HCT116 (cell line): Measurements from ENCODE around the gene GNAI2. TPM values are rescaled to one million over a fixed set of nuclear protein-coding genes. Genes with fewer than 3 reads are reported as not detected.
A peak's percentile ranks its signal among the peaks of the same experiment; 100 is the strongest.

ENCODE experiments used
- ATAC-seq: fragments of 200-7000 bp; cut with Tn5 transposase; 2 replicates; pipeline ENCODE4 v1.9.1; 2020; ENCODE audit warnings: mild to moderate bottlenecking, moderate library complexity
- BruUV-seq: library from RNA; stranded (reverse); fragments of 400-500 nt; replicated peaks from 2 replicates; lab custom pipeline; 2021; lab: Mats Ljungman, UMichigan
- CTCF ChIA-PET: fragments of 300-600 bp; sonication (Branson Sonifier 250); formaldehyde crosslinking; loops from one replicate; lab custom pipeline; 2021; ENCODE audit warnings: antibody characterized with exemption; lab: Charles Lee
- POLR2A ChIA-PET: fragments of 300-600, 350-600 bp; sonication (Branson Sonifier 250); formaldehyde crosslinking; loops from one replicate; lab custom pipeline; 2021; ENCODE audit warnings: antibody characterized with exemption; lab: Charles Lee
- RAD21 ChIA-PET, 2 experiments: fragments of 300-600 bp; sonication (Branson Sonifier 250); formaldehyde crosslinking; loops; one replicate each; lab custom pipeline; 2023; ENCODE audit warnings: low total read pairs in 2 of 2; ENCODE audit not compliant: uncharacterized antibody in 2 of 2, unreplicated experiment in 2 of 2, low non-redundant PET in 1 of 2; lab: Charles Lee
- DNase-seq: peaks from one replicate; pipeline ENCODE4 v3.0.0-alpha.2; 2010; ENCODE audit warnings: low read depth, low spot score
- H2AFZ ChIP-seq: fragments of 200-600 bp; shearing (Covaris generic), sonication (generic); 2 replicates; pipeline ENCODE4 v1.6.1; 2017; ENCODE audit warnings: low read depth, mixed run types, mixed read lengths, antibody characterized with exemption, low read length; ENCODE audit not compliant: poor library complexity, severe bottlenecking
- H3K27ac ChIP-seq: 2 replicates; pipeline ENCODE4 v1.5.1; 2012; ENCODE audit warnings: low read depth, low read length
- H3K27me3 ChIP-seq: fragments of 200-600 bp; sonication (generic); 2 replicates; pipeline ENCODE4 v1.6.1; 2016; ENCODE audit warnings: mixed run types, low read length, mixed read lengths; ENCODE audit not compliant: insufficient read depth
- H3K36me3 ChIP-seq, 2 experiments: fragments of 200-500 bp in 1 of 2; fragments of 200-600 bp in 1 of 2; sonication (Bioruptor generic) in 1 of 2; sonication (generic) in 1 of 2; 2 replicates each; pipeline versions ENCODE4 v1.5.1 to v1.6.1; 2014 to 2016; ENCODE audit warnings: low read length in 2 of 2, inconsistent platforms in 1 of 2, mixed read lengths in 1 of 2, mixed run types in 1 of 2; ENCODE audit not compliant: insufficient read depth in 2 of 2, control insufficient read depth in 1 of 2
- H3K4me1 ChIP-seq, 2 experiments: fragments of 200-600 bp in 1 of 2; sonication (generic) in 1 of 2; 2 replicates each; pipeline versions ENCODE4 v1.5.1 to v1.6.1; 2012 to 2017; ENCODE audit warnings: low read length in 2 of 2, inconsistent platforms in 1 of 2, mild to moderate bottlenecking in 1 of 2, mixed read lengths in 1 of 2, mixed run types in 1 of 2, moderate library complexity in 1 of 2; ENCODE audit not compliant: insufficient read depth in 2 of 2, control insufficient read depth in 1 of 2
- H3K4me2 ChIP-seq: fragments of 200-600 bp; sonication (generic); 2 replicates; pipeline ENCODE4 v1.6.1; 2017; ENCODE audit warnings: mixed run types, low read length, mixed read lengths
- H3K4me3 ChIP-seq, 2 experiments: fragments of 200-600 bp in 1 of 2; sonication (generic) in 1 of 2; replicated peaks in 1 of 2; 2 replicates each; pipeline ENCODE4 v1.5.1; 2011 to 2016; ENCODE audit warnings: low read length in 2 of 2, control low read depth in 1 of 2, low read depth in 1 of 2, mild to moderate bottlenecking in 1 of 2, mixed read lengths in 1 of 2, mixed run types in 1 of 2
- H3K79me2 ChIP-seq: fragments of 200-600 bp; sonication (generic); 2 replicates; pipeline ENCODE4 v1.6.1; 2017; ENCODE audit warnings: mild to moderate bottlenecking, mixed run types, low read length, moderate library complexity, mixed read lengths; ENCODE audit not compliant: insufficient read depth
- H3K9ac ChIP-seq: fragments of 200-600 bp; sonication (generic); 2 replicates; pipeline ENCODE4 v1.6.1; 2016; ENCODE audit warnings: low read length, mixed read lengths
- H3K9me2 ChIP-seq: fragments of 200-600 bp; sonication (generic), shearing (Covaris generic); 2 replicates; pipeline ENCODE4 v1.6.1; 2017; ENCODE audit warnings: mixed run types, mild to moderate bottlenecking, moderate library complexity; ENCODE audit not compliant: insufficient read depth
- H3K9me3 ChIP-seq, 2 experiments: fragments of 200-500 bp in 1 of 2; fragments of 200-600 bp in 1 of 2; sonication (Bioruptor generic) in 1 of 2; sonication (generic) in 1 of 2; 2 replicates each; pipeline ENCODE4 v1.6.1; 2014 to 2017; ENCODE audit warnings: low read length in 2 of 2, mixed read lengths in 2 of 2, inconsistent platforms in 1 of 2, low read depth in 1 of 2, mild to moderate bottlenecking in 1 of 2, mixed run types in 1 of 2, moderate library complexity in 1 of 2; ENCODE audit not compliant: control insufficient read depth in 1 of 2, insufficient read depth in 1 of 2
- H4K20me1 ChIP-seq: fragments of 200-600 bp; sonication (generic), shearing (Covaris generic); 2 replicates; pipeline ENCODE4 v1.6.1; 2017; ENCODE audit warnings: mixed run types, mild to moderate bottlenecking, moderate library complexity; ENCODE audit not compliant: insufficient read depth
- ATF3 ChIP-seq: IDR thresholded peaks from 2 replicates; pipeline ENCODE4 v1.6.1; 2012
- CBX3 ChIP-seq: IDR thresholded peaks from 2 replicates; pipeline ENCODE4 v1.6.1; 2012; ENCODE audit warnings: low read depth
- EGR1 ChIP-seq: IDR thresholded peaks from 2 replicates; pipeline ENCODE4 v1.6.1; 2012; ENCODE audit warnings: low read depth
- ELF1 ChIP-seq: IDR thresholded peaks from 2 replicates; pipeline ENCODE4 v1.6.1; 2012; ENCODE audit warnings: low read depth, borderline replicate concordance
- EZH2 ChIP-seq: fragments of 200-600 bp; sonication (generic); IDR thresholded peaks from 2 replicates; pipeline ENCODE4 v1.6.1; 2017; ENCODE audit warnings: antibody characterized with exemption, mixed run types
- FOSL1 ChIP-seq: IDR thresholded peaks from 2 replicates; pipeline ENCODE4 v1.6.1; 2012; ENCODE audit warnings: low read depth
- JUND ChIP-seq: IDR thresholded peaks from 2 replicates; pipeline ENCODE4 v1.6.1; 2012
- MAX ChIP-seq: IDR thresholded peaks from 2 replicates; pipeline ENCODE4 v1.6.1; 2012
- POLR2A ChIP-seq: IDR thresholded peaks from 2 replicates; pipeline ENCODE4 v1.7.0; 2011; ENCODE audit warnings: borderline replicate concordance; ENCODE audit not compliant: insufficient read depth, insufficient read length; ENCODE audit errors: extremely low read depth
- RAD21 ChIP-seq: IDR thresholded peaks from 2 replicates; pipeline ENCODE4 v1.6.1; 2012; ENCODE audit warnings: low read depth, mild to moderate bottlenecking
- SIN3A ChIP-seq: IDR thresholded peaks from 2 replicates; pipeline ENCODE4 v1.6.1; 2012; ENCODE audit warnings: low read depth
- SRF ChIP-seq: IDR thresholded peaks from 2 replicates; pipeline ENCODE4 v1.6.1; 2012; ENCODE audit warnings: low read depth
- ZBTB33 ChIP-seq: IDR thresholded peaks from 2 replicates; pipeline ENCODE4 v1.6.1; 2011; ENCODE audit warnings: mild to moderate bottlenecking, low read length, moderate library complexity; ENCODE audit not compliant: insufficient replicate concordance; ENCODE audit errors: extremely low read depth
- ZFX ChIP-seq: fragments of 450-650 bp; IDR thresholded peaks from 2 replicates; pipeline ENCODE4 v1.6.1; 2017
- ZNF274 ChIP-seq: fragments of 200-500 bp; sonication (Bioruptor generic); IDR thresholded peaks from 2 replicates; pipeline ENCODE4 v1.6.1; 2014; ENCODE audit warnings: mild to moderate bottlenecking, low read depth, low read length, inconsistent platforms
- intact Hi-C: fragments of 100-400 bp; cut with micrococcal nuclease; formaldehyde crosslinking; loops from 2 replicates; pipeline ENCODE4 v1.10.0; 2022
- total RNA-seq: library from RNA; stranded (reverse); gene quantifications from one replicate; pipeline ENCODE4 v1.2.1, GENCODE V29; 2021; ENCODE audit not compliant: unreplicated experiment

The GNAI2 gene
- total RNA-seq, 1 experiment from 2014 or later: 170 TPM

- intact Hi-C loops: loop anchor here (1.0 to 5.0 kb wide), 4 partner anchors 46 to 151 kb away; no protein-coding TSS in a partner anchor
- CTCF ChIA-PET: interaction anchor here (1.8 to 2.4 kb wide), 2 partner anchors 13 to 79 kb away, joined by 8 to 9 read pairs; no protein-coding TSS in a partner anchor
- ATAC-seq (no peak), DNase-seq (no peak)
- Histone ChIP-seq H3K4me3 (peak overlapping the region; percentile 43 to 57), H2AFZ (no peak overlapping the region), H3K36me3 (no peaks in the 10 kb centered on the region), H3K27me3 (no peaks in the 10 kb centered on the region), H3K27ac (no peak overlapping the region), H4K20me1 (no peaks in the 10 kb centered on the region), H3K9me2 (no peaks in the 10 kb centered on the region), H3K9ac (peak overlapping the region; percentile 56), H3K79me2 (no peaks in the 10 kb centered on the region), H3K4me1 (peaks cover 45 to 57% of the 10 kb centered on the region in 2 experiments), H3K4me2 (peak overlapping the region; percentile 96), H3K9me3 (no peaks in the 10 kb centered on the region)
- BruUV-seq: no TSS peak
- POLR2A ChIA-PET: no interaction called here
- RAD21 ChIA-PET: no interaction called here
- TF ChIP-seq EGR1: no peak
- no peak for TF ChIP-seq EZH2
- TF ChIP-seq SIN3A: no peak
- TF ChIP-seq ZBTB33: no peak
- no peak for TF ChIP-seq POLR2A
- no peak for TF ChIP-seq MAX
- no peak for TF ChIP-seq RAD21
- no peak for TF ChIP-seq CBX3
- TF ChIP-seq ATF3: no peak
- no peak for TF ChIP-seq ELF1
- no peak for TF ChIP-seq ZNF274
- no peak for TF ChIP-seq ZFX
- no peak for TF ChIP-seq SRF
- no peak for TF ChIP-seq JUND
- no peak for TF ChIP-seq FOSL1
Observed at GRCh38 chr3:50273689-50274065, 37.7 kb downstream of the GNAI2 start.
